Ishikawa (cell line): Measurements from ENCODE around the gene KIAA0586.

Source experiments
- CEBPB ChIP-seq: IDR thresholded peaks from 2 replicates; pipeline ENCODE4 v1.6.1; 2012
- CREB1 ChIP-seq: IDR thresholded peaks from 2 replicates; pipeline ENCODE4 v1.6.1; 2012; ENCODE audit warnings: low read depth
- TAF1 ChIP-seq: IDR thresholded peaks from 2 replicates; pipeline ENCODE4 v1.6.1; 2012; ENCODE audit warnings: low read depth, mild to moderate bottlenecking
- TCF12 ChIP-seq: IDR thresholded peaks from 2 replicates; pipeline ENCODE4 v1.6.1; 2012; ENCODE audit warnings: low read depth
- TEAD4 ChIP-seq: IDR thresholded peaks from 2 replicates; pipeline ENCODE4 v1.6.1; 2012
- ZBTB7A ChIP-seq: IDR thresholded peaks from 2 replicates; pipeline ENCODE4 v1.6.1; 2012; ENCODE audit warnings: low read depth
- TF ChIP-seq, protein P1 (sequence below): IDR thresholded peaks from 2 replicates; pipeline ENCODE4 v1.6.1; 2012; ENCODE audit warnings: low read depth, mild to moderate bottlenecking

DNA sequence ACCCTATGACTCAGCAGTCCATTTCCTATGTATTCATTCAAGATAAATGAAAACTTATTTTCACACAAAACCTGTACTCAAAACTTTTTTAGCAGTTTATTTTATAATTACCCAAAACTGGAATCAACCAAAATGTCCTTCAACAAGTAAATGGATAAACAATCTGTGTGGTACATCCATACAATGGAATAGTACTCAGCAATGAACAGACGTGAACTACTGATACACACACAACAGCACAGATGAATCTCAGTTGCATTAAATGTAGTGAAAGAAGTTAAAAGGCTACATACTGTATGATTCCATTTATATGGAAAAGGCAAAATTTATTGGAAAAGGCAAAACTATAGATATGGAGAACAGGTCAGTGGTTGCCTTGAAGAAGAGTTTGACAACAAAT is 90.1 kb downstream of the KIAA0586 start:
- TF ChIP-seq TCF12 (no peak), TAF1 (no peak), ZBTB7A (no peak), TEAD4 (no peak), CREB1 (no peak), CEBPB (no peak)
- TF ChIP-seq, protein P1, sequence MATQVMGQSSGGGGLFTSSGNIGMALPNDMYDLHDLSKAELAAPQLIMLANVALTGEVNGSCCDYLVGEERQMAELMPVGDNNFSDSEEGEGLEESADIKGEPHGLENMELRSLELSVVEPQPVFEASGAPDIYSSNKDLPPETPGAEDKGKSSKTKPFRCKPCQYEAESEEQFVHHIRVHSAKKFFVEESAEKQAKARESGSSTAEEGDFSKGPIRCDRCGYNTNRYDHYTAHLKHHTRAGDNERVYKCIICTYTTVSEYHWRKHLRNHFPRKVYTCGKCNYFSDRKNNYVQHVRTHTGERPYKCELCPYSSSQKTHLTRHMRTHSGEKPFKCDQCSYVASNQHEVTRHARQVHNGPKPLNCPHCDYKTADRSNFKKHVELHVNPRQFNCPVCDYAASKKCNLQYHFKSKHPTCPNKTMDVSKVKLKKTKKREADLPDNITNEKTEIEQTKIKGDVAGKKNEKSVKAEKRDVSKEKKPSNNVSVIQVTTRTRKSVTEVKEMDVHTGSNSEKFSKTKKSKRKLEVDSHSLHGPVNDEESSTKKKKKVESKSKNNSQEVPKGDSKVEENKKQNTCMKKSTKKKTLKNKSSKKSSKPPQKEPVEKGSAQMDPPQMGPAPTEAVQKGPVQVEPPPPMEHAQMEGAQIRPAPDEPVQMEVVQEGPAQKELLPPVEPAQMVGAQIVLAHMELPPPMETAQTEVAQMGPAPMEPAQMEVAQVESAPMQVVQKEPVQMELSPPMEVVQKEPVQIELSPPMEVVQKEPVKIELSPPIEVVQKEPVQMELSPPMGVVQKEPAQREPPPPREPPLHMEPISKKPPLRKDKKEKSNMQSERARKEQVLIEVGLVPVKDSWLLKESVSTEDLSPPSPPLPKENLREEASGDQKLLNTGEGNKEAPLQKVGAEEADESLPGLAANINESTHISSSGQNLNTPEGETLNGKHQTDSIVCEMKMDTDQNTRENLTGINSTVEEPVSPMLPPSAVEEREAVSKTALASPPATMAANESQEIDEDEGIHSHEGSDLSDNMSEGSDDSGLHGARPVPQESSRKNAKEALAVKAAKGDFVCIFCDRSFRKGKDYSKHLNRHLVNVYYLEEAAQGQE: no peak
